ENCODE data around the gene ARHGAP22. TPM values are rescaled to one million over a fixed set of nuclear protein-coding genes. Genes with fewer than 3 reads are reported as not detected.

ARHGAP22 gene
- polyA plus RNA-seq, 1 of the 3 experiments (the other 2 are of a cell fraction) = 12.4 TPM

GRCh38 chr10:48595539-48595932 is 9.3 kb downstream of the ARHGAP22 start:
- Histone ChIP-seq H3K27me3 (ENCODE audit: insufficient read depth) (no peaks in the 10 kb centered on the region), H3K27ac (ENCODE audit: low read depth in 2 of 2, low read length in 1 of 2) (no peak overlapping the region), H2AFZ (ENCODE audit: low read depth) (no peak overlapping the region), H3K4me2 (no peak overlapping the region), H3F3A (replicated peaks; ENCODE audit: insufficient read depth) (peaks cover 6% of the 10 kb centered on the region), H3K9me2 (no peaks in the 10 kb centered on the region), H3K79me2 (ENCODE audit: insufficient read depth) (peaks cover 98% of the 10 kb centered on the region), H3K4me1 (ENCODE audit: control insufficient read depth in 1 of 2, insufficient read depth in 2 of 2, low read depth in 1 of 2, low read length in 1 of 2) (peaks cover 0 to 25% of the 10 kb centered on the region in 2 experiments; a peak in 2 of 4 replicates), H3K36me3 (replicated peaks in 1 of 2; ENCODE audit: control insufficient read depth in 1 of 2, insufficient read depth in 2 of 2, low read length in 1 of 2) (no peaks in the 10 kb centered on the region), H3K9me3 (no peaks in the 10 kb centered on the region), H4K20me1 (ENCODE audit: insufficient read depth) (no peaks in the 10 kb centered on the region), H3K4me3 (ENCODE audit: low read depth in 2 of 2, low read length in 1 of 2) (no peak overlapping the region), H3K9ac (no peak overlapping the region)
- ChIA-PET CTCF (interaction anchor here (0.6 to 5.2 kb wide), 5 partner anchors 8 to 1061 kb away, joined by 3 to 34 read pairs (median 3); no protein-coding TSS in a partner anchor), POLR2A (no interaction called here)
- no peak for TF ChIP-seq FOXJ3 (CRISPR knock-in tag; IDR thresholded peaks at IDR 0.05)
- no peak for TF ChIP-seq MXI1 (IDR thresholded peaks at IDR 0.05; ENCODE audit: low read depth, low read length)
- TF ChIP-seq RXRA (IDR thresholded peaks at IDR 0.05; ENCODE audit: borderline replicate concordance, low read depth) = no peak
- TF ChIP-seq PBX3 (IDR thresholded peaks at IDR 0.05) = no peak
- no peak for TF ChIP-seq NRF1 (IDR thresholded peaks at IDR 0.05; ENCODE audit: low read depth, low read length)
- no peak for TF ChIP-seq IRF3 (IDR thresholded peaks at IDR 0.05; ENCODE audit: low read depth, low read length)
- no peak for TF ChIP-seq FOSL2 (IDR thresholded peaks at IDR 0.05; ENCODE audit: borderline replicate concordance, low read depth)
- TF ChIP-seq TEAD4 (IDR thresholded peaks at IDR 0.05; ENCODE audit: borderline replicate concordance, insufficient read depth) = no peak
- TF ChIP-seq NFIC (IDR thresholded peaks at IDR 0.05; ENCODE audit: borderline replicate concordance) = no peak
- TF ChIP-seq JUND (IDR thresholded peaks at IDR 0.05) = no peak
- no peak for TF ChIP-seq FOXM1 (IDR thresholded peaks at IDR 0.05; ENCODE audit: low read depth)
- TF ChIP-seq EP300 (IDR thresholded peaks at IDR 0.05; ENCODE audit: borderline replicate concordance in 1 of 2, low read depth in 1 of 2, low read length in 1 of 2) = no peak
- no peak for TF ChIP-seq SMC3 (IDR thresholded peaks at IDR 0.05; ENCODE audit: low read depth, low read length)
- TF ChIP-seq USF1 (IDR thresholded peaks at IDR 0.05; ENCODE audit: borderline replicate concordance, low read depth) = no peak
- TF ChIP-seq MEF2A (IDR thresholded peaks at IDR 0.05; ENCODE audit: borderline replicate concordance, low read depth) = no peak
- TF ChIP-seq, protein P1, sequence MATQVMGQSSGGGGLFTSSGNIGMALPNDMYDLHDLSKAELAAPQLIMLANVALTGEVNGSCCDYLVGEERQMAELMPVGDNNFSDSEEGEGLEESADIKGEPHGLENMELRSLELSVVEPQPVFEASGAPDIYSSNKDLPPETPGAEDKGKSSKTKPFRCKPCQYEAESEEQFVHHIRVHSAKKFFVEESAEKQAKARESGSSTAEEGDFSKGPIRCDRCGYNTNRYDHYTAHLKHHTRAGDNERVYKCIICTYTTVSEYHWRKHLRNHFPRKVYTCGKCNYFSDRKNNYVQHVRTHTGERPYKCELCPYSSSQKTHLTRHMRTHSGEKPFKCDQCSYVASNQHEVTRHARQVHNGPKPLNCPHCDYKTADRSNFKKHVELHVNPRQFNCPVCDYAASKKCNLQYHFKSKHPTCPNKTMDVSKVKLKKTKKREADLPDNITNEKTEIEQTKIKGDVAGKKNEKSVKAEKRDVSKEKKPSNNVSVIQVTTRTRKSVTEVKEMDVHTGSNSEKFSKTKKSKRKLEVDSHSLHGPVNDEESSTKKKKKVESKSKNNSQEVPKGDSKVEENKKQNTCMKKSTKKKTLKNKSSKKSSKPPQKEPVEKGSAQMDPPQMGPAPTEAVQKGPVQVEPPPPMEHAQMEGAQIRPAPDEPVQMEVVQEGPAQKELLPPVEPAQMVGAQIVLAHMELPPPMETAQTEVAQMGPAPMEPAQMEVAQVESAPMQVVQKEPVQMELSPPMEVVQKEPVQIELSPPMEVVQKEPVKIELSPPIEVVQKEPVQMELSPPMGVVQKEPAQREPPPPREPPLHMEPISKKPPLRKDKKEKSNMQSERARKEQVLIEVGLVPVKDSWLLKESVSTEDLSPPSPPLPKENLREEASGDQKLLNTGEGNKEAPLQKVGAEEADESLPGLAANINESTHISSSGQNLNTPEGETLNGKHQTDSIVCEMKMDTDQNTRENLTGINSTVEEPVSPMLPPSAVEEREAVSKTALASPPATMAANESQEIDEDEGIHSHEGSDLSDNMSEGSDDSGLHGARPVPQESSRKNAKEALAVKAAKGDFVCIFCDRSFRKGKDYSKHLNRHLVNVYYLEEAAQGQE (IDR thresholded peaks at IDR 0.05; ENCODE audit: low read depth, low read length) = no peak
- no peak for TF ChIP-seq ELF1 (IDR thresholded peaks at IDR 0.05)
- TF ChIP-seq, protein P2, sequence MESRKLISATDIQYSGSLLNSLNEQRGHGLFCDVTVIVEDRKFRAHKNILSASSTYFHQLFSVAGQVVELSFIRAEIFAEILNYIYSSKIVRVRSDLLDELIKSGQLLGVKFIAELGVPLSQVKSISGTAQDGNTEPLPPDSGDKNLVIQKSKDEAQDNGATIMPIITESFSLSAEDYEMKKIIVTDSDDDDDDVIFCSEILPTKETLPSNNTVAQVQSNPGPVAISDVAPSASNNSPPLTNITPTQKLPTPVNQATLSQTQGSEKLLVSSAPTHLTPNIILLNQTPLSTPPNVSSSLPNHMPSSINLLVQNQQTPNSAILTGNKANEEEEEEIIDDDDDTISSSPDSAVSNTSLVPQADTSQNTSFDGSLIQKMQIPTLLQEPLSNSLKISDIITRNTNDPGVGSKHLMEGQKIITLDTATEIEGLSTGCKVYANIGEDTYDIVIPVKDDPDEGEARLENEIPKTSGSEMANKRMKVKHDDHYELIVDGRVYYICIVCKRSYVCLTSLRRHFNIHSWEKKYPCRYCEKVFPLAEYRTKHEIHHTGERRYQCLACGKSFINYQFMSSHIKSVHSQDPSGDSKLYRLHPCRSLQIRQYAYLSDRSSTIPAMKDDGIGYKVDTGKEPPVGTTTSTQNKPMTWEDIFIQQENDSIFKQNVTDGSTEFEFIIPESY (IDR thresholded peaks at IDR 0.05; ENCODE audit: borderline replicate concordance, low read depth) = no peak
- no peak for TF ChIP-seq GABPA (IDR thresholded peaks at IDR 0.05; ENCODE audit: low read depth)
- no peak for TF ChIP-seq SIN3A (IDR thresholded peaks at IDR 0.05; ENCODE audit: borderline replicate concordance, low read depth, low read length)
- WGBS (ENCODE audit: low lambda C conversion rate) = 86% methylated on average over 3 of the region's 3 CpGs
- DNase-seq = no peak
